HG03342 (cell line): ENCODE data around the gene SNTG2.

Experiments
- ATAC-seq: cut with Tn5 transposase; IDR thresholded peaks from one replicate; pipeline ENCODE4 v1.9.1; 2021; ENCODE audit warnings: mild to moderate bottlenecking, moderate library complexity; ENCODE audit not compliant: unreplicated experiment

The SNTG2 gene

GRCh38 chr2:1046067-1046466 is 95.4 kb downstream of the SNTG2 start:
- ATAC-seq = no peak

DNA sequence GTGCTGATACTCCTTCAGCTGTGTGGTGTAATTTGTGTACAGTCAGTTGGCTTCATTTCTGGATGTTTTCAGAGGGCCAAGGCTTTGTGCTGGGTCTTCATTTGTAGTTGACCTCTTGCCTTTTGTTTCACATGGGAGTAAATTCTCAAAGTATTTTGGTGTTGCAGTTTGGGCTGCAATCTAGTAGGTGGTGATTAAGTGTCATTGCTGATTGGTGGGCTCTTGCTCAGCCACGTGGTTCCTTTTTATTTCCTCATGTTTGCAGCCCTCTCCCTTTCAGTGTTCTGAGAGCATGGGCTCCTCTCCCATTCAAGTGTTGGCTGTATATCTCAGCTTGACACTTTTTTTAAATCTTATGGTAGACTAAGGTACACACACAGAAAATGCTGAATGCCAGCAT is 96.8 kb downstream of the SNTG2 start:
- no peak for ATAC-seq

GRCh38 chr2:1049691-1050090 is 99.0 kb downstream of the SNTG2 start:
- no peak for ATAC-seq

DNA sequence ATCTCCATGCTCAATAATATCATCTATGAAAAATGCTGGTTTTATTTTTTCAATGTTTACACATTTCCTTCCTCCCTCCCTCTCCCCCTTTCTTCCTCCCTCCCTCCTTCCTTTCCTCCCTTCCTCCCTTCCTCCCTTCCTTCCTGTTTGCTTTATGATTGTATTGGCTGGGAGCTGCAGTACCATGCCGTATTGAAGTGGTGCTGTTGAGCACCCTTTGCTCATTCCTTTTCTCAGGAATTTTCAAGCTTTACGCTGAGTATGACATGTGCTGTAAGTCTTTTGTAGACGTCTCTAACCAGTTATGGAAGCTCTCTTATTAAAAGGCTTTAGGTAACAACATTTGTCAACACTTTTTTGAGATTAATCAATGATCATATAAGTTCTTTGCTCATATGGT is 100.4 kb downstream of the SNTG2 start:
- no peak for ATAC-seq

DNA sequence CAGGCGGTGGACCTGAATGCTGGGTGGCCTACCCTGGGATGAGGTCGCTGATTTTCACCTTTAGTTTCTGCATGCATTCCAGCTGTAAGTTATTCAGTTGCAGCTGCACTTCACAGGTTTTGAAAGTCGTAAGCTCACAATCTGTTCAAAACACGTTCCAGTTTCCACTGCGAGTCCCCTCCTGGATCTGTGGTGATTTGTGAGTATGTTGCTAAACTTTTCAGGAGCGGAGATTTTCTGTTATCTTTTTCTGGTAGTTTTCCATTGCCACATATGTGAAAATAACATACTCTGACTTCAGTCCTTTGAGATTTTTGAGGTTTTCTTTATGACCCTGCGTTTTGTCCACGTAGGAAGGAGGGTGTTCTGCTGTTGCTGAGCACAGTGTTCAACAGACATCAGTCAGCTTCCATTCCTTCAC is 102.1 kb downstream of the SNTG2 start:
- no peak for ATAC-seq

DNA sequence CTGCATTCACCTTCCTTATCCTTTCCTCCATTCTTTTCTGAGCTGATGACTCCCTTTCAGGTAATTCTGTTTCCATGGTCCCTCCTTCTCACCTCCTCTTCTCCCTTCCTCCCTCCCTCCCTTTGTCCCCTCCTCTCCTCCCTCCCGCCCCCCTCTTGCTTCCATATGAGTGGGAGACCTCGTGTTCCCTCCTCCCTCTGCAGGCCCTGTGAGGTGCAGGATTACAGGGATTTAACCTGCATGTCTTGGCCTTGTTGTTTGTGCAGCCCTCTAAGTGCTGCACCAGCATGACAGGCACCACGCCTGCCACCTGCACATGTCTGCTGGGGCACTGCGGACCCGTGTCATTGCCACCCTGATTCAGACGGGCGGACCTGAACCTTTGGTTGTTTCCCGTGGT is 103.1 kb downstream of the SNTG2 start:
- no peak for ATAC-seq

- ATAC-seq = no peak
These were observed 103.8 kb downstream of the SNTG2 start for GRCh38 chr2:1054399-1054798.

DNA sequence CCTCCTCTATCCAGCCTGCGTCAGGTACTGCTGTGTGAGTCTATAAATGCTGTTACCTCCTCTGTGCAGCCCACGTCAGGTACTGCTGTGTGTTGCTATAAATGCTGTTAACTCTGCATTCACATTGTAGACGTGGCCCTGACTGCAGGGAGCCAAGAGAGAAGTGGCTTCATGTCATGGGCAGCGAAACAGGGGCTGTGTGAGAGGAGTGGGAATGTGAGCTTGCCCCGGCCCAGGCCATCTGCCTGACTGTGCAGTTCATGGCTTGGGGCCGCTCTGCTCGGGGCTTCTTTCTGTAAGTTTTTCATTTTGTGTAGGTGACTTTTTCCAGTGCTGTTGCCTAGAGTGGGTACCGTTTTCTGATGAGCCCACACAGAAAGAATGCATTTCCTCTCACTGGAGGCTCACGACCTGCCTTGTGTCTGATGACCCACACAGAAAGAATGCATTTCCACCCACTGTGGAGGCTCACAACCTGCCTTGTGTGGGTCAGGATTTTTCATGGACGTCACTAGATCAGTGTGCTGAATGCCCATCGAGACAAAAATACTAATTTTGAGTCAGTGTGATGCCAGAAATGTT is 104.5 kb downstream of the SNTG2 start:
- no peak for ATAC-seq

DNA sequence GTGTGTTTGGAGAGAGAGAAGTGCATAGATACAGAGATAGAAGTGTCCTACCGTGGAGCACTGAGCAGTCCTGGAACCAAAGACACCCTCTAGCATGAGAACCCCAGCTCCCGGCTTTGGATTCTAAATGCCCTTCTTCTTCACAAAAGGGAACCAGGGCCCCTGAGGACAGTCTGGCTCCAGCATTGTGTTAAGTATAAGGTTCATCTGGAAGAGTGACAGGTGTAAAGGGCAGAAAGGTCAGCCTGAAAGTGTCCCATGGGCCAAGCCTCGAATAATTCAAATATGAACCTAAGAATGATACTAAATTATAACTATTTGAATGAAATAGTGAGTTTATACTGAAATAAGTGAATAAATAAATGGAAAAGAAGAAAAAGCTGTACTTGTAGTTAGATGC is 109.7 kb downstream of the SNTG2 start:
- ATAC-seq = no peak

- no peak for ATAC-seq
These were observed 110.3 kb downstream of the SNTG2 start for GRCh38 chr2:1060987-1061386.

DNA sequence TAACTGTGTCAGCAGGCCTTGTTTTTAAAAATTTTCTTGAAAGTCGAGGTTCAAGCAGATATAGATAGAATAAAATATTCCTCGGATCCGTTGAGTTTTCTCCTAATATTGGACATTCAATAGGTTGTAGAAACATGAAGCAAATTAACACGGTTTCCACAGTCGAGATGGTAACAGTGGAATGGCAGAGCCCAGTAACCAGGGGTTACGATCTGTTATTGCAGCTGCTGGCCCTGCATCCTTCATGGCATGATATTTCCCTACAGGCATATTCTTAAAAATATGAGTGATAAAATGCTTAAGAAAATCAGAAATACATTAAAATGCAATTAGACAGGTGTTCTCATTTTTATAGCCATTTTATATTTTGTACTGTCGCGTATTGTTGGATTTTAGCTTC is 117.6 kb downstream of the SNTG2 start:
- ATAC-seq = no peak

GRCh38 chr2:1068822-1069221 is 118.2 kb downstream of the SNTG2 start:
- no peak for ATAC-seq

GRCh38 chr2:1069847-1070246 is 119.2 kb downstream of the SNTG2 start:
- ATAC-seq = no peak

GRCh38 chr2:1070601-1071000 is 120.0 kb downstream of the SNTG2 start:
- ATAC-seq = no peak

- no peak for ATAC-seq
These were observed 121.0 kb downstream of the SNTG2 start for GRCh38 chr2:1071650-1072049.

DNA sequence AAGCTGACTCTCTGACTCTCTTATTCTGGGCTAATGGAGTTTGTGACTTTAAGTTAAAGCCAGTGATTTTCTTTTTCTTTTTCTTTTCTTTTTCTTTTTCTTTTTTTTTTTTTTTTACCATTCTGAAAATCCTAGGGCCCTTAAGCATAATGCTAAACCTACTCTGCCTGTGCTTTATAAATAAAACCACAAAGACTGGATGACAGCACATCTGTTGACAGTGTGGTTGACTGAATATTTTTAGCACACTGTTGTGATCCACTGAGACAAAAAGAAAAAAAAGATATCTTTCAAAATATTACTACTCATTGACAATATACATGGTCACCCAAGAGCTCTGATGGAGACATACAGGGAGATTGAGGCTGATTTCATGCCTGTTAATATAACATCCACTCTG is 121.6 kb downstream of the SNTG2 start:
- ATAC-seq = no peak

GRCh38 chr2:1077911-1078310 is 127.3 kb downstream of the SNTG2 start:
- ATAC-seq = no peak

- no peak for ATAC-seq
These were observed 127.7 kb downstream of the SNTG2 start for GRCh38 chr2:1078326-1078725.

GRCh38 chr2:1079873-1080799 is 129.5 kb downstream of the SNTG2 start:
- ATAC-seq = no peak

GRCh38 chr2:1081451-1082225 is 131.0 kb downstream of the SNTG2 start:
- no peak for ATAC-seq

DNA sequence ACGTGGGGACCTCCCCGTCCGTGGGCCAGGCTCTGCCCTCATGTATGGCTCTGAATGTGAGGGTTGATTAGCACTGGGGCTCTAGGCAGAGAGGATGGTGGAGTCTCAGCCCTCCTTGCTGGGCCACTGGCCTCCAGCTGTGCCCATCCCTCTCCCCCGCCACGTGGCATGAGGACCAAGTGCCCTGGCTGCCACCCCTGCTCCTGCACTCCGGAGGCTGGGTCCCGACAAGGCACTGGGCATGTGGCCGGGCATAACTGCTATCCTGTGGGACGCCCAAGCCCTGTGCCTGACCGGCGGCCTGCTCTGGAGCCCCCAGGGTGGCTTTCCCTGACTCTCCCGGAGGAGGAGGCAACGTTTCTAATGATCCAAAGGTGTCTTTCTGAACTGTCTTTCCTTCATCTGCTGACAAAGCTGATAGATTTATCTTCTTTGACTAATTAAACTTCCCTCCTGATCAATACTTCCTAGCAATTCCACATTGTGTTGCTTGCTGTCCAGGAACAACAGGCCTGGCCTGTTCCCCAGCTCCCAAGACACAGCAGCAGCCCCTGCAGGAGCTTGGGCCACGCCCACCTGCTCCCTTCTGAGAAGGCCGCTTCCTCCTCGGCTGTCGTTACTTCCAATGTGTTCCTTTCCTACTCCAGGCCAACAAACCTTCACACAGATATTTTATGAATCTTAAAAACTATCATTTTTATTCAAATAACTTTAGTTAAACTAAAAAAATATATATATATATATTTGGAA is 132.0 kb downstream of the SNTG2 start:
- ATAC-seq = no peak
